ENCODE data around the gene MGA. TPM values are rescaled to one million over a fixed set of nuclear protein-coding genes. Genes with fewer than 3 reads are reported as not detected.

The MGA gene
- total and polyA plus RNA-seq, 2 experiments from 2014 or later, result 42.6 to 58.9 TPM

GRCh38 chr15:41774062-41774881, 114.1 kb downstream of the MGA start, which contains the start of gene MAPKBP1 (continued):
- no peak for TF ChIP-seq EZH2 (IDR thresholded peaks at IDR 0.05; ENCODE audit: low read depth, unreplicated experiment)
- no peak for TF ChIP-seq ETS1 (IDR thresholded peaks at IDR 0.05)
- no peak for TF ChIP-seq ZNF331 (CRISPR knock-in tag; IDR thresholded peaks at IDR 0.05; ENCODE audit: low read depth)
- no peak for TF ChIP-seq JUNB (IDR thresholded peaks at IDR 0.05; ENCODE audit: unreplicated experiment)
- no peak for TF ChIP-seq STAT1 (IDR thresholded peaks at IDR 0.05; ENCODE audit: unreplicated experiment)
- TF ChIP-seq ZNF462 (CRISPR knock-in tag; IDR thresholded peaks at IDR 0.05), result no peak

GRCh38 chr15:41774882-41775417, 114.7 kb downstream of the MGA start:
- Histone ChIP-seq H4K20me1 (replicated peaks; ENCODE audit: insufficient read depth) (no peaks in the 10 kb centered on the region; the same call in 1 of the 2 replicates), H3K27me3 (ENCODE audit: insufficient read depth) (no peaks in the 10 kb centered on the region), H3K4me1 (ENCODE audit: insufficient read depth) (peaks cover 27% of the 10 kb centered on the region), H3K4me2 (peak overlapping the region; percentile 92), H3K4me3 (peak overlapping the region; percentile 80), H3F3A (replicated peaks; ENCODE audit: low read depth) (peaks cover 15% of the 10 kb centered on the region), H3K9me2 (ENCODE audit: insufficient read depth) (no peaks in the 10 kb centered on the region), H3K79me2 (replicated peaks; ENCODE audit: insufficient read depth) (peaks cover 8% of the 10 kb centered on the region), H3K27ac (ENCODE audit: low read depth) (peak overlapping the region; percentile 83), H3K36me3 (ENCODE audit: insufficient read depth) (no peaks in the 10 kb centered on the region), H2AFZ (peak overlapping the region; percentile 45)
- Mint-ChIP-seq H3K36me3 (ENCODE audit: low read depth) (no peaks in the 10 kb centered on the region), H3K4me1 (peaks cover 42% of the 10 kb centered on the region), H3K27me3 (ENCODE audit: insufficient read depth, low read depth, poor library complexity) (peaks cover 2% of the 10 kb centered on the region), H3K9me3 (no peaks in the 10 kb centered on the region), H3K27ac (peak overlapping the region; percentile 61; the same call in 1 of the 2 replicates), H3K4me3 (peak overlapping the region; percentile 86)
- DNase-seq (ENCODE audit: low spot score) (no peak), ATAC-seq (peak; percentile 3)
- TF ChIP-seq CTCF (conservative IDR thresholded peaks at IDR 0.05; ENCODE audit: low read depth in 2 of 2) (no peak), ETS1 (IDR thresholded peaks at IDR 0.05) (no peak)
